SIG-M5 treated with dmso at 0.1 percent for 504 hours (cell line): Measurements from ENCODE around the gene PZP.
"Not testable (repeated sequence)": the region's sequence is repeated elsewhere in the genome, so short reads cannot be mapped to it uniquely, and the experiment has no call there.

Experiments used
- DNase-seq: peaks from one replicate; lab custom pipeline; 2025; ENCODE audit not compliant: unreplicated experiment; lab: John Stamatoyannopoulos, UW

Gene PZP

DNA sequence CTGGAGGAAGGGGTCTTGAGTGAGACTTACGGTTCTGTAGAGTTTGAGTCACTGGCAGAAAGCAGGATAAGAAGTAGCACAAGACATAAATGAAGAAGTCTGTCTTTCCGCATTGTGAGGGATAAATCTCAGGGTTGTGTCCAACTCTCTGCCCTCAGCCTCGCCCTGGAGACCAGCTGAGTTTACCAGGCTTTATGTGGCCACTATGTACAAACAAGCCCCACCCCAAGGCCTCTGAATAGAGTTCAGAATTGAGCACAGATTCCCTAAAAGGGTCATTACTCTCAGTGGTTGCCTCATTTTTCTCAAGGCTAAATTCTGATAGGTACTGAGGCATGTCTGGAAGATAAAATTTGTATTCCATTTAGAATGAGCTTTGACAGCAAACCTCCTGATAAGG lies at the start of gene PZP:
TSS of gene PZP (minus strand) at position 167 of the 400 bp plus-strand sequence. CDS start at position 113, 54 bp downstream.
- DNase-seq: no peak

DNA sequence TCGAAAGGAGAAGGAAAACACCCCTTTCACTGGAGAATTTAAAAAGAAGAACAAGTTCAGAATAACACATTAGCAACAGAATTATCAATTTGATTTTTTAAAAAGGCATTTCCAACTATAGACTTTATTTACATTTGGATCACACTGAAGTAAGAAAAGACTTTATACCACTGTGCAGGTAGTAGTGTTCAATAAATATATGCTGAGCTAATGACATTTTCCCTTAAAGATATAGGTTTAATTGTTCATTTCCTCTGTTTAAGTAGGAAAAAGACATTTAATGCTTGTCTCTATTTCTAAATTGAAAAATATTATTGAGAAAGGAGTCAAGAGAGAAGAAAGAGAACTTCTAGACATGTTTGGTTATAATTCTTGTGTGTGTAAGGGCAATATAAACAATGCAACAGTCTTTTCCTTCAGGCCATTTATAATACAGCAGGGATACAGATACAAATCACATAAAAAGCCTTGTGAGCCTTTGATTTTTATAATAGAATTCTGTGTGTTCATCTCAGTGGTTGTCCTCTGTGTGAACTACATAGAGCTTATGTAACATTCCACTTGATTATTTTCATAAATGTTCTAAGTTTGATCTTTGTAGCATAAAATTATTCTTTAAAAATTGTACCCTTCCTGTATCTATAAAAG lies 48.7 kb upstream of the PZP start:
- no peak for DNase-seq

DNA sequence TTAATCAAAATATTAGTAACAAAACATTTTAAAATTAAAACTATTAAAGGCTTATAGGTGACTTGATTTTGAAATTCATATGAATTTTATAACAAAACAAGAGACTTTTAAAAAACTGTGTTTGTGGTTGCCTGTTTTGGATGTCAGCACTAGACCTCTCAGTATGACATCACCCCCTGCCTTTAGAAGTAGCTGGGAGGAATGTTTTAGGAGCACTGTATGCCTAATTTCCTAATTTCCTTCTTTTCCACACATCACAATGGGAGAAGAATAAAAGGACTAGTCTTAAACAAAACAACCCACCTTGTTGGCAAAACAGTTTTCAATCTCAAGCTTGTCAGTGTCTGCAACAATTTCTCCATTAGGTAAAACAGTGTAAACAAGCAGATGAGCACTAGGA lies 48.1 kb upstream of the PZP start:
- DNase-seq: no peak

DNA sequence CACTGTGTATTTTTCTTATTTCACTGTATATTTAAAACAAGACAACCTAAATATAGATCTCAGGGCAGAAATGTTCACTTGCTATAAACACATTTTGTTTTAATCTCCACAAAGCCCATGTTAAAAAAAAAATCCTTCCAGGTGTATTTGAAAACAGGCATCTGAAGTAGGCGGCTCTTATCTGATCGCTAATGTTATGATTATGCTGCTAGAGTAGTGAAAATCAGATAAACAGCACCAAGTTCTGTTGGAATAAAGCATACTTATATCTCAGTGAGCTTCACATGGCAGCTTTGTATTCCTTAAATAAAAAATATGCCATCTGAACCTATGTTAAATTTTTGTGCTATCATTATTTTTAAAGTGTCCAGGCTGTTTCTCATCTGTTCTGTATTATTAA lies 47.6 kb upstream of the PZP start:
- no peak for DNase-seq

DNA sequence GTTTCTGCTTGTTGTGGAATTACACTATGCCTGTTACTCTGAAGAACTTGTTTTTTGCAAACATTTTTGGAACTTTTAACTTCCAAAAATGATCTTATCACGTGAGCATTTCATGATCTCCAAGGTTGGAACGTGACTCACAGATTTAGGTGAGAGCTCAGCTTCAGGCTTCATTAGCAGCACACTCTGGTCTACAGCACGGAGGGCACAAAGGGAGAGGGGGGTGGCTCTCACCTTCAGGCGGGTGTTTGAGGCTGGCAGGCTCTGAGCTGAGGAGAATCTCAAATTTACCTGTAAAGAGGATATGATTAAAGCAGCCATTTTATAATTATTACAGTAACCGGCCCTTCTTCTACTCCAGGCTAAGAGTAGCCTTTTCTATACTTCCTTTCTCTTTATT lies 45.3 kb upstream of the PZP start:
- no peak for DNase-seq

DNA sequence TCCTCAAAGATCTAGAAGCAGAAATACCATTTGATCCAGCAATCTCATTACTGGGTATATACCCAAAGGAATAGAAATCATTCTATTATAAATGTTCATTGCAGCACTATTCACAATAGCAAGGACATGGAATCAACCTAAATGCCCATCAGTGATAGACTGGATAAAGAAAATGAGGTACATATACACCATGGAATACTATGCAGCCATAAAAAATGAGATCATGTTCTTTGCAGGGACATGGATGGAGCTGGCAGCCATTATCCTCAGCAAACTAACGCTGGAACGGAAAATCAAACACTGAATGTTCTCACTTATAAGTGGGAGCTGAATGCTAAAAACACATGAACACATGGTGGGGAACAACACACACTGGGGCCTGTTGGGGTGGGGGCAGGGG lies 44.6 kb upstream of the PZP start:
- DNase-seq: not testable (repeated sequence)

DNA sequence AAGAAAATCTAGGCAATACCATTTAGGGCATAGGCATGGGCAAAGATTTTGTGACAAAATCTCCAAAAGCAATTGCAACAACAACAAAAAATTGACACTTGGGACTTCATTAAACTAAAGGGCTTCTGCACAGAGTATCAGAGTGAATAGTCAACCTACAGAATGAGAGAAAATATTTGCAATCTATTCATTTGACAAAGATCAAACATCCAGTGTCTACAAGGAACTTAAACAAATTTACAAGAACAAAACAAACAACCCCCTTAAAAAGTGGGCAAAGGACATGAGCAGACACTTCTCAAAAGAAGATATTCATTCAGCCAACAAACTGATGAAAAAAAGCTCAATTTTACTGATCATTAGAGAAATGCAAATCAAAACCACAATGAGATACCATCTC lies 44.1 kb upstream of the PZP start:
- DNase-seq: no peak

DNA sequence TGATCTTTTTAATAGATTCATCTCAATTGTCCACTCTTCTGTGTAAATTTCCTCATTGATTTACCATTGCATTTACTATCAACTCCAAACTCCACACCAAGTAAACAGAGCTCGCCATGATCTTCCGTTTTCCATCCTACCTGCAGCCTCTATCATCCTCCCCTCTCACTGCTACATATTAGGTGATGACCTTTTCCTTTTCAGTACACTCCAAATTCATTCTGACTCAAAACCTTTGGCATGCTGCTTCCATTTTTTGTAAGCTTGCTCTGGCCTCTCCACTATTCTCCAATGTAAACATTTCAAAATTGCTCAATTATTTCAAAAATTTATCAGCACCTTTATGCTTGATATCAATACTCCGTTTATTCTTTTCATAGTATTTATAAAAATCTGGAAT lies 40.2 kb upstream of the PZP start:
- no peak for DNase-seq

DNA sequence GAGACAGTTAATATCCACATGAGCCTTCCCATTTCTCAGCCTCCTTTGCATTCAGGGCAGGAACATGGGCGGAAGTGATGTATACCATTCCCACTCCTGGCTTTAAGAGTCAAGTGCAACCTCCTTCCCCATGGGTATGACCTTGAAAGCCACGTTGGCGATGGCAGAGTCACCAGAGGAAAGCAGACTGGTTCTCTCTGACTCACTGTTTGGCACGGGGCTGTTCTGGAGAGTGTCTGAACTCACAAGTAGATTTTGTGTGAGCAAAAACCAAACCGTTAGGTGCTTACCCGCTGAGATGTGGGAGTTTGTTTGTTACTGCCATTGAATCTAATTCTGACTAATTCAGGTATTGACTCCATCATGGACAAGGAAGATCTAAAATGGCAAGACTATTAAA lies 36.7 kb upstream of the PZP start:
- no peak for DNase-seq

DNA sequence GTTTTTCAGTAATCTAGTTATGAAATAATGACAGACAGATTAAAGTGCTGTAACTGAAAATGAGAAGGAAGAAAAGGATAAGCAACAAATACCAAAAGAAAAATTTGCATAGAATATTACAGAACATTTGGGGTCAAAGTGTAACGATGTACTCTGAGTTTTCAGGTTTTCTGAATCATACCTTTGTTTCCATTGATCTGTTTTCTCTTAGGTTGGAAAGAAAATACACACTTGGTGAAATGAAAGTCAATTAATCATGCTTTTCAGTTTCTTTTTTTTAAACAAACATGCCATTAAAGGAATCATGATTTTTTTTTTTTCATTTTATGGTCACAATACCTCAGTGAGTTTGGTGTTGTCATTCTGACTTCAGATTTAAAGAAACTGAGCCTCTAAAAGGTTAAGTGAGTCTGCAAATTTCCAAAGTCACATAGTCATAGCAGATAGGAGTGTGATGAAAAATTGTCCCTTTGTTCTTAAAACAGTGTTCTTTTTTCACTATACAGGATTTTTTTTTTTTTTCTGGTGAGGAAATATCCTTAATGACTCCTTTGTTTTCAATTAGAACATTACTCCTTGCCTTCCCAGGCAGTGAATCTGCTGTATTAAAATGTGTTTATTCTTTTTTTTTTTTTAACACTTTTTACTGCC lies 35.9 kb upstream of the PZP start:
- DNase-seq: no peak

DNA sequence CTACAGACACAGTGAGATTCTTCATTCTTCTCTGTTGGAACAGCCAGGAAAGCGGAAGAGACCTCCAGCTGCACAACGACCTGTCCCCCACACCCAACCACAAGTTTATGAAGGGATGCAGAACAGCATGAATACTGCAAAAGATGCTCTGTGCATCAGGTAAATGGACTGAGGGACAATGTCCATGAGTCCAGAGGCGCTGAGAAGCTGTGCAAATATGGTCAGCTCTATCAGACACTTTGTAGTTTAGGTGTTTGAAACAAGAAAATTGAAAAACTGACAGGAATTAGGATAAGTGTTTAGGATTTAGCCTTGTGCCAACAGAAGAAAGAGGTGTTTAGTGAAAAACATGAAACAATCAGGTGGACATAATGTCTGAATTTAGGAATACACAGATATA lies 33.1 kb upstream of the PZP start:
- DNase-seq: no peak

DNA sequence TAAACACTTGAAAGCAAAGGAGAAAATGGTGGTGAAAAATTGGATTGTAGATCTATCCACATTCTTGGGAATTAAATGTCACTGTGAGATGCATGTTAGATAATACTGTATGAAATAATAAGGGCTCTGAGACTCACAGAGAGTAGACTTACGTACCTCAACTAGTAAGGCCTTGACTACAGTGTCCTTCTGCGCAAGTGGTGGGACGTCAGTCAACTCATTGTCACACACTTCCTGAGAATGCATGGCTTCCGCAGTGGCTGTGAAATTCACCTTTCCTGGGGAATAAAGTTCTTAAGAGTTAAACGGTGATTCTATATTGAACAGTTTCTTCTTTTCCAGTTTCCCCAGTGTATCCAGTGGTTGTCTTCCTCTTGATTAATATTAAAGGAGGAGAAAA lies 32.6 kb upstream of the PZP start:
- DNase-seq: no peak

DNA sequence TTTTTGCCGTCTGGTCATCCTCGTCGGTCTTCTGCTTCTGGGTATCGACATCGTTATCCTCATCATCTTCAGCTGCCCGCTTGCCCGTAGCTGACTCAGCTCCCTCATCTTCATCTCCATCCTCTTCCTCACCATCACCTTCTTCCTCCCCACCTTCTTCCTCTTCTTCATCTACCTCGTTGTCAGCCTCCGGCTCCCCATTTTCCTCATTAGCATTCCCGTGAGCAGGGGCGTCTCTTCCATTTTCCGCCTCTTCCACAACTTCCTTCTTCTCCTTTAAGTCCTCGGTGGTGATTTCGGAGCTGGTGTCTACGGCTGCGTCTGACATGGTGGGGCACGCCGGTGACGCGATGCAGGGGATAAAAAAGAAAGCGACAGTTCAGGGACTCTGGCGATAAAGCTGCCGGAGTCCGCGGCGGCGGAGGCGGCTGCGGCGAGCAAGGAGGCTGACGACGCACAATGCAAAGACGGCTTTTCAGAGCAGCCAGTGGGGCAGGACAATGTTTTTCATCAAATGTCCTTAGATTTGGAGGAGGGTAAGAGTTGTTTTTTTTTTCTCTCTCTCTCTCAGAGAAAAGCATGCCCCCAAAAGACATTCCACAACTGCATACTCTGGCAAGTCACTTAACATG lies 31.9 kb upstream of the PZP start:
- DNase-seq: not testable (repeated sequence)

DNA sequence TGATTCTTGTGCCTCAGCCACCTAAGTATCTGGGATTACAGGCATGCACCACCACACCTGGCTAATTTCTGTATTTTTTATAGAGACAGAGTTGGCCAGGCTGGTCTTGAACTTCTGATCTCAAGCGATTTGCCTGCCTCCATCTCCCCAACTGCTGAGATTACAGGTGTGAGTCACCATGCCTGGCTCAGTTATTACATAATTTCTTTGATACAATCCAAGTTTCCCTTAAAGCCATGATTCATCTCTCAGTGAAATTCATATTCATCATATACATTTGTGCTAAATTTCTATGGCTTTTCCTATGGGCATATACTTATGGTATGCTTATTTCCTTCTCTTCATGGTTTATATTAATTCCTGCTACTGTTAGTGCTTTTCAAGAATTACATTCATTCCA lies 29.1 kb upstream of the PZP start:
- DNase-seq: no peak

DNA sequence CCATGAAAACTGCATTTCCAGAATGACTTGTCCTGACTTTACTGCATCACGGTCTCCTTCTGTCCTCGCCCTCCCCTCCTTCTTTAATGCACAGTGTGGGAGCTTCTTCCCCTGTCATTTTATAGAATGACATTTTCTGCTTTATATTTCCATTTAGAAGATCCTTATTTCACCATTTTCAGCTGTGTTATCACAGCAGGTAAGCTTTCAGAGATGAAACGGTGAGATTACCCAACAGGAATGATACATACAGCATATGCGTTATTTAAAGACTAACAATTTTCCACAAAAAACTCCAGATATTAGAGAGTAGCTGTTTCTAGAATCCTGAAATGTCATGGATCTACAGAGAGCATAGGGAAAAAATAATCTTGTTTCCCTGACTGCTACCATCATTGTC lies 27.3 kb upstream of the PZP start:
- DNase-seq: no peak

DNA sequence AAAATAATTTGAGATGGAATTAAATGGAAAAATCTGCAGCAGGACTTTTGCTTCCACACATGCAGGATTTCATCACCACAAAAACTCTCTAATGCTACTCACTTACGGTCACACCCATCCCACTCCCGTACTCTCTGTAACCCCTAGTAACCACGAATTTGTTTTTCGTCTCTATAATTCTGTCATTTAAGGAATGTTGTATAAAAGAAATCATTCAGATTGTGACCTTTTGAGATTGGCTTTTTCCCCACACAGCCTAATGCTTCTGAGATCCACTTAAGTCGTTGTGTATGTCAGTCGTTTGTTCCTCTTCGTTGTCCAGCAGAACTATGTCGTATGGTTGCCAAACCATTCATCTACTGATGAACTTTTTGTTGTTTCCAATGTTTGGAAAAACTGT lies 19.8 kb upstream of the PZP start:
- DNase-seq: no peak

DNA sequence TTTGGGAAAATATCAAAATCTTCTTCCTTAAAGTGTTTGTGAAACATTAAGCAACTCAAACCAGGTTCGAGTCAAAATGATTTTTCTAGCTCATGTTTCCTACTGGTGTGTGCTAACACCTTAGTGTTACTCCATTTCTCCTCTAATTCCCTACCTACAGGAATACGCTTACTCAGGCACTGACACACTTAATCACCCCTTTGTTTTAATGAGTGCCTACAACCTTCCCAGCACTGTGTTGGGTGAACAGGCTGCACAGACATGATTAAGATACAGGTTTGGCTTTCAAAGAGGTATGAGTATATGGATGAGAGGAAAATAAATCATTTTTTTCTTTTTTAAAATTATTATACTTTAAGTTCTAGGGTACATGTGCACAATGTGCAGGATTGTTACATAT lies 15.6 kb upstream of the PZP start:
- no peak for DNase-seq

DNA sequence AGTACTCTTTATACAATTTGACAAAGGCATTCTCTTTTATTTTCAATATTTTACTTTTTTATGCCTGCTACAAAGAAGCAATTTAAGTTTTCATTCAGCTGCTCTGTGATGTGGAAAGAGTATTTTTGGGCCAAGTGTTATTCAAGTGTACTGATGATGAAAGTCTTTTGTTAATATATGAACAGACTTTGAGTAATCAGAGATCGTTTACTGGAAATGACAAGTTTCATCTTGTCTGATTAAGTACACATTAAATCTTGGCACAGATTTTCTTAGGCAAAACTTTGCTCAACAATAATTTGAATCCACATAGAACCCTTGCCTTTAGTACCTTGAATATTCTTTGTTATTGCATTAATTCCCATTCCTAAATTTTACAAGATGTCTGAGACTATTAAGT lies 13.3 kb upstream of the PZP start:
- DNase-seq: no peak

DNA sequence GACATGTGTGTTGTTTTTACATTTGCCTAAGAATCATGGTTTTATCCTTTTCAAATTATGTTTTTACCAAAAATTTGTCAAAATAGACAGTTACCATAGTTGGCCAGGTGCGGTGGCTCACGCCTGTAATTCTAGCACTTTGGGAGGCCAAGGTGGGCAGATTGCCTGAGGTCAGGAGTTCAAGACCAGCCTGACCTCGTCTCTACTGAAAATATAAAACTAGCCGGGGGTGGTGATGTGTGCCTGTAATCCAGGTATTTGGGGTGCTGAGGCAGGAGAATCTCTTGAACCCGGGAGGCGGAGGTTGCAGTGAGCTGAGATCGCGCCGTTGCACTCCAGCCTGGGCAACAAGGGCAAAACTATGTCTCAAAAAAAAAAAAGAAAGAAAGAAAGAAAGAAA lies 12.8 kb upstream of the PZP start:
- DNase-seq: not testable (repeated sequence)

DNA sequence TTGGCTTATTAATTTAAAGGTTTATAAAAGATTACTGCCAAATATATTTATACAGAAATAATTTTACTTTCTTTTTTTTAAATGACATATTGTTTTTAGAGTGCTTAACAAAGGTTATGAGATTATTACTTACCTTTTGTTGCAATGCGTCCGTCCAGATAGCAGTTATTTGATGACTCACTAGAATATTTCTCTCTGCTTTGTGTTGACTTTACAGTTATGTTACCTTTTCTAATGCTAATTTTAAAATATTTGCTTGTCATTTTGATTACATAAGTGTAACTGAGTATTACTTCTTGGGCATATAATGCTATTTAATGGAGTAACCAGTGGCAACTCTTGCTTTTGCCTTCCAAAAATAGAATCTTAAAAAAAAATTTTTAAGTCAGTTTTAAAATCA lies 6.3 kb upstream of the PZP start:
- no peak for DNase-seq

DNA sequence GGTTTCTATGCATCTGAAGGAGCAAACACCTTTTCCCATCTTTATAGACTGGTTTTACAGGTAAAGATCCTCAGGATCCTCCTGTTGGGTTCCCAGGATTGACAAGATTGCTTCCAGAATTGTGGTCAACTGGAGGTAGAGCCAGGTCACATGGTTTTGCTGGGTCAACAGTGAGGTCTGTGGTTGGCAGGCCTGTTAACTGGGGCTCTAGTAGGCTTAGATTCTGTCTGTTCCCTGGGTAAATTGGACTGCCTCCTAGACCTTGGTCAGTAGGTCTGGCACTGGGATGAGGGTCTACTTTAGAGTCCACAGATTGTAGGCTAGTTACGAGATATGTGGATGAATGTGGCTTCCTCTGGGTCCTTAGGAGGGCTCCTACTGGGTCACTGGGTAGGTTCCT lies 3.5 kb upstream of the PZP start:
- no peak for DNase-seq

DNA sequence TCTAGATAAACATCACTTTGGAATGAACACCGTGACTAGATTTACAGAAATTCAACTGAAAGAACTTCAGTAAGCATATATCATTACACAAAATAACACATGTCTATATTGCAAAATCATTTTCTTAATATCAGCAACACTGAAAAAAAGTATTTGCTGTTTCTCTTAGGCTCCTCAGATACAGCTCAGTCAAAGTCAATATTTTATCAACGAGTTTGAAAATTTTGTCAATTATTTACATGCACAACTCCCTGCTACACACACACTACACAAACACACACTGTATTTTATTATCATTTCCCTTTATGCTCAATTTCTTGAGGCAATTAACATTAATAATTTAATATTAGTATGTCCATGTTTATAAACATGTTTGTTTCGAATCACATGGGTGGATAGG lies 3.8 kb downstream of the PZP start:
- no peak for DNase-seq

DNA sequence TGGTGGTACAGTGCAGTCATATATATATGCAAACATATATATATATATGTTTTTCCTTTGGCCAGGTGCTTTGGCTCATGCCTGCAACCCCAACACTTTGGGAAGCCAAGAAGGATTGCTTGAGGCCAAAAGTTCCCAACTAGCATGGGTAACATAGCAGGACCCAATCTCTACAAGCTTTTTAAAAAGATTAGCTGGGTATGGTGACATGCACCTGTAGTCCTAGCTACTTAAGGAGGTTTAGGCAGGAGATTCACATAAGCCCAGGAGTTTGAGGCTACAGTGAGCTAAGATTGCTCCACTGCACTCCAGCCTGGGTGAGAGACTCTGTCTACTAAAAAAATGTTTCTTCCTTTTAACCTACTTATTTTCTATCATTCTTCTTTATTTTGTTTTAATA lies 10.2 kb downstream of the PZP start:
- no peak for DNase-seq
